Measurements from ENCODE around the gene UBXN6.

The UBXN6 gene

GRCh38 chr19:4403005-4403761, 54.4 kb downstream of the UBXN6 start:
- no peak for DNase-seq (ENCODE audit: low spot score)

DNA sequence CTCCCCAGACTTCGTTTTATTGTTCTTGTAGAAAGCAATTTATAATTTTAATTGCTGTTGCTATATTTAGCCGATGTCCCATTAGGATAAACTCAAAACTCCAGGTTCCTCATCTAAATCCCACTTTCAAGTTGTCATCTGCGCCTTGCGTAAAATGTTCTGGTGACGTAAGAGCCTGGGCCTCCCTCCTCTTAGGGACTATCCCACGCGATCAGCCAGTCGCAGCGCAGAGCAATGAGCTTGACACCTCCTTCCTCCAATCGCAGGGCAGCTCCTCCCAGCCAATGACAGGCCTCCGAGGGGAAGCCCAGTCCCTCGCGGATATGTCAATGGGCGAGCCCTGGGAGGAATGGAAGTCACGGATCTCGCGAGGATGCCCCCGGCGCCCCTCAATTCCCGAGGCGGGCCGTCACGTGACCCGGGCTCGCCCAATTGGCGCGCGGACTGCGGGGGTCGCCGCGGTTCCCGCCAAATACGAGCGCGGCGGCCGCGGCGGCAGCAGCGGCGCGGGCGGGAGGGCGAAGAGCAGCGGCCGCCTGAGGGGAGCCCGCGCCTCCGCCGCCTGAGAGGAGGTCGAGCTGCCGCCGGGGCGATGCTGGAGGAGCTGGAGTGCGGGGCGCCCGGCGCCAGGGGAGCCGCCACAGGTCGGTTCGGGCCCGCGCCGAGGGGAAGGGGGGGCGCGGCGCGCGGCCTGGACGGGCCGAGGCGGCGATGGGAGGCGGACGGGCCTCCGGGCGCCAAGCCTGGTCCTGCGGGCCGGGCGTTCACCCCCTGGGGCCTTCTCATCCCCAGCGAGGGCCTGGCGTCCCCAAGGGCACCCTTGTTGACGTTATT, 55.2 kb downstream of the UBXN6 start, which contains the start of gene CHAF1A:
Gene CHAF1A (plus strand): TSS at position 470 of the 834 bp plus-strand sequence. CDS start 123 bp downstream, at position 593.
- peak; percentile 100 for DNase-seq (ENCODE audit: low spot score)

- no peak for DNase-seq (ENCODE audit: low spot score)
Measured at GRCh38 chr19:4401769-4402170, 55.8 kb downstream of the UBXN6 start.

GRCh38 chr19:4400135-4400936, 57.3 kb downstream of the UBXN6 start, which contains the start of gene SH3GL1:
Gene SH3GL1, minus strand, starts transcription at chr19:4400547. Its CDS starts 179 bp downstream, at chr19:4400368.
- DNase-seq (ENCODE audit: low spot score) = peak; percentile 92

DNA sequence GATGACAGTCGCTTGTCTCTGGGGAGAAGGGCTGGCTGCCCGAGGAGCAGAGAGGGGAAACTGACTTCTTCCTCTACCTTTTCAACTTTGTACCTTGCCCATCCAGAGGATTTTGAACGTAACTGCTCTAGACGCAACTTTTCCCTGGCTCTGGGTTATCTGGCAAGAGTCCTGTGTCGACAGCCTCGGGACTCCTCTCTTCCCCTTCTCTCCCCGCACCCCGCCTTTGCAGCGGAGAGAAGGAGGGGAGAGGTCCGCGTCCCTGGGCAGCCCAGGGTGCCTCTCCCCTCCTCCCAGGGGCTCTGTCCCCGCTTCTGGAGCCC, 57.8 kb downstream of the UBXN6 start:
- DNase-seq (ENCODE audit: low spot score) = no peak

DNA sequence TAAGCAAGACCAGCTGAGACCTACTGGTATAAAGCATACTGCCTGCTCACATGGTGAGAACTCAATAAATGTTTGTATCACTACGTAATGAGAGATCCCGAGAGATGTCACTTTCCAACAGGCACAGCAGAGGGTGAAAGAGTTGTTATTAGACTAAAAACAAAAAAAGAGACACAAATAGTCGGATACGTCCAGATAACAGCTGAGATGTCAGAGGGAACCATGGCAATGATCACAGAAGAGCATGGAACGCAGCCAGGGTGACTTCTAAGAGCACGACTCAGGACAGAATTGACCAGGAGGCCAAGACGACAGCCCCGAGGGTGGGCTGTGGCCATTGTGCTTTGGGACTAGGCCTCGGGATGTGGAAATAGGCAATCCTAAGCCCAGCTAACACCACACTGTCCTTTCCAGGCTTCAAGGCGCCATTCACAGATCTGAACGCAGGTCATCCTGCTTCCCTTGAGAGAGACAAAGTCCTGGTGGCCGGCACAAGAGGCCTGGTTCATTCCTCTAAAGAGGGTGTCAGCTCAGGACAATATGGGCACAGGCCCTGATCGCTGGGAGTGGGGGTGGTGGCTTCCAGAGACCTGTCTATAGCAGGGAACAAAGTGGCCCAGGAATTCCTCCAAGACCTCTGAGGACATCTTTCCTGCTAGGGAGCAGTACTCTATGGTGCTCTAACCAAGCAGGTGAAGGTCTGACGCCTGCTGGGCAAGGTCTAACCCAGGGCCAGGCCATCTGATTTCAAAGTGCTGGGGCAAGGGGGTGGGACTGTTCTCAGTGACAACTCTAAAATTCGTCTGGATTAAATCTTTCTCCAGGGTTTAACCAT, 60.4 kb downstream of the UBXN6 start:
- DNase-seq (ENCODE audit: low spot score) = no peak
